ENCODE measurements around the gene NT5DC1.

- TF ChIP-seq, protein P1, sequence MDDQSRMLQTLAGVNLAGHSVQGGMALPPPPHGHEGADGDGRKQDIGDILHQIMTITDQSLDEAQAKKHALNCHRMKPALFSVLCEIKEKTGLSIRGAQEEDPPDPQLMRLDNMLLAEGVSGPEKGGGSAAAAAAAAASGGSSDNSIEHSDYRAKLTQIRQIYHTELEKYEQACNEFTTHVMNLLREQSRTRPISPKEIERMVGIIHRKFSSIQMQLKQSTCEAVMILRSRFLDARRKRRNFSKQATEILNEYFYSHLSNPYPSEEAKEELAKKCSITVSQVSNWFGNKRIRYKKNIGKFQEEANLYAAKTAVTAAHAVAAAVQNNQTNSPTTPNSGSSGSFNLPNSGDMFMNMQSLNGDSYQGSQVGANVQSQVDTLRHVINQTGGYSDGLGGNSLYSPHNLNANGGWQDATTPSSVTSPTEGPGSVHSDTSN (IDR thresholded peaks at IDR 0.05): no peak
- TF ChIP-seq POLR2A (IDR thresholded peaks at IDR 0.05; ENCODE audit: low read length): no peak
- TF ChIP-seq CTCF (IDR thresholded peaks at IDR 0.05): no peak
Observed at GRCh38 chr6:116208056-116208785, 107.6 kb downstream of the NT5DC1 start.

All from A549 (cell line).